Tongue (tissue), 2 donors: ENCODE measurements around the gene IL1RAPL1. TPM values are rescaled to one million over a fixed set of nuclear protein-coding genes. Genes with fewer than 3 reads are reported as not detected.
A peak's percentile ranks its signal among the peaks of the same experiment; 100 is the strongest.

Experiments
- DNase-seq: peaks from one replicate; pipeline ENCODE4 v3.0.0-alpha.2; 2015
- total RNA-seq: library from RNA; depleted of rRNA; stranded (reverse); fragments of >200 nt; gene quantifications from one replicate; pipeline ENCODE4 v1.2.3, GENCODE V29; 2014

Gene IL1RAPL1
- total RNA-seq = 4.8 TPM

- DNase-seq = peak; percentile 78
Measured at GRCh38 chrX:28586981-28587551, at the start of gene IL1RAPL1. Gene IL1RAPL1, plus strand, starts transcription at chrX:28587446.

- DNase-seq = no peak
Measured at GRCh38 chrX:28542791-28543190, 44.5 kb upstream of the IL1RAPL1 start.

- no peak for DNase-seq
Measured at GRCh38 chrX:28549838-28550237, 37.4 kb upstream of the IL1RAPL1 start.

GRCh38 chrX:28550331-28550872 lies 36.8 kb upstream of the IL1RAPL1 start:
- no peak for DNase-seq

- DNase-seq = no peak
Measured at GRCh38 chrX:28552322-28552721, 34.9 kb upstream of the IL1RAPL1 start.

GRCh38 chrX:28552882-28553829 lies 34.1 kb upstream of the IL1RAPL1 start:
- DNase-seq = no peak

GRCh38 chrX:28576117-28576516 lies 11.1 kb upstream of the IL1RAPL1 start:
- DNase-seq = no peak

- DNase-seq = no peak
Measured at GRCh38 chrX:28581522-28581921, 5.7 kb upstream of the IL1RAPL1 start.

GRCh38 chrX:28582511-28582910 lies 4.7 kb upstream of the IL1RAPL1 start:
- no peak for DNase-seq

- DNase-seq = peak; percentile 30
Measured at GRCh38 chrX:28584025-28584424, 3.2 kb upstream of the IL1RAPL1 start.

- DNase-seq = peak; percentile 16
Measured at GRCh38 chrX:28585767-28586166, 1.5 kb upstream of the IL1RAPL1 start.

- DNase-seq = peak; percentile 58
Measured at GRCh38 chrX:28586286-28586685, 960 bp upstream of the IL1RAPL1 start.

- no peak for DNase-seq
Measured at GRCh38 chrX:28589046-28589445, 1.8 kb downstream of the IL1RAPL1 start.

GRCh38 chrX:28590396-28590795 lies 3.1 kb downstream of the IL1RAPL1 start:
- DNase-seq = peak; percentile 62

GRCh38 chrX:28591542-28591941 lies 4.3 kb downstream of the IL1RAPL1 start:
- DNase-seq = peak; percentile 15

- DNase-seq = no peak
Measured at GRCh38 chrX:28595346-28595745, 8.1 kb downstream of the IL1RAPL1 start.

- DNase-seq = no peak
Measured at GRCh38 chrX:28599957-28600356, 12.7 kb downstream of the IL1RAPL1 start.

GRCh38 chrX:28609003-28609402 lies 21.8 kb downstream of the IL1RAPL1 start:
- no peak for DNase-seq

GRCh38 chrX:28609917-28610613 lies 22.8 kb downstream of the IL1RAPL1 start:
- no peak for DNase-seq

- DNase-seq = no peak
Measured at GRCh38 chrX:28610746-28611145, 23.5 kb downstream of the IL1RAPL1 start.

- DNase-seq = no peak
Measured at GRCh38 chrX:28613558-28613957, 26.3 kb downstream of the IL1RAPL1 start.

GRCh38 chrX:28625223-28625622 lies 38.0 kb downstream of the IL1RAPL1 start:
- no peak for DNase-seq

GRCh38 chrX:28626515-28626914 lies 39.3 kb downstream of the IL1RAPL1 start:
- no peak for DNase-seq
